HG02588 (cell line): ENCODE measurements around the gene NFKBIB.

Experiments used
- ATAC-seq: cut with Tn5 transposase; IDR thresholded peaks from one replicate; pipeline ENCODE4 v1.9.1; 2021; ENCODE audit warnings: mild to moderate bottlenecking, moderate library complexity; ENCODE audit not compliant: unreplicated experiment

Gene NFKBIB

GRCh38 chr19:38901683-38902082, 1.9 kb downstream of the NFKBIB start:
- ATAC-seq = no peak

- ATAC-seq = no peak
Observed at GRCh38 chr19:38904581-38905539, 5.1 kb downstream of the NFKBIB start.

- ATAC-seq = no peak
Observed at GRCh38 chr19:38905620-38906019, 5.9 kb downstream of the NFKBIB start.

GRCh38 chr19:38907227-38907626, 7.5 kb downstream of the NFKBIB start:
- no peak for ATAC-seq

- ATAC-seq = no peak
Observed at GRCh38 chr19:38907670-38908069, 7.9 kb downstream of the NFKBIB start.

- ATAC-seq = no peak
Observed at GRCh38 chr19:38908911-38909310, 9.1 kb downstream of the NFKBIB start.

GRCh38 chr19:38910488-38910887, 10.7 kb downstream of the NFKBIB start:
- ATAC-seq = no peak

- no peak for ATAC-seq
Observed at GRCh38 chr19:38911388-38912001, 11.7 kb downstream of the NFKBIB start.

- no peak for ATAC-seq
Observed at GRCh38 chr19:38912600-38913514, 13.1 kb downstream of the NFKBIB start.

GRCh38 chr19:38913958-38914357, 14.2 kb downstream of the NFKBIB start:
- ATAC-seq = no peak

- no peak for ATAC-seq
Observed at GRCh38 chr19:38915329-38916321, 15.9 kb downstream of the NFKBIB start.

- ATAC-seq = no peak
Observed at GRCh38 chr19:38917516-38917915, 17.7 kb downstream of the NFKBIB start.

- ATAC-seq = no peak
Observed at GRCh38 chr19:38917921-38918491, 18.2 kb downstream of the NFKBIB start.

GRCh38 chr19:38918526-38918925, 18.8 kb downstream of the NFKBIB start:
- ATAC-seq = no peak

- ATAC-seq = no peak
Observed at GRCh38 chr19:38919837-38920601, 20.2 kb downstream of the NFKBIB start.

GRCh38 chr19:38920602-38921419, 21.0 kb downstream of the NFKBIB start:
- ATAC-seq = no peak

- no peak for ATAC-seq
Observed at GRCh38 chr19:38921420-38922274, 21.9 kb downstream of the NFKBIB start.
